ENCODE results near the gene ASZ1. TPM values are rescaled to one million over a fixed set of nuclear protein-coding genes. Genes with fewer than 3 reads are reported as not detected.

The ASZ1 gene
- total RNA-seq, 1 experiment from 2014 or later, result not detected

- ATAC-seq (no peak), DNase-seq (ENCODE audit: low read depth, low spot score) (no peak)
- TF ChIP-seq CTCF (IDR thresholded peaks at IDR 0.05), result no peak
- TF ChIP-seq POLR2AphosphoS5 (IDR thresholded peaks at IDR 0.05; ENCODE audit: low read depth, low read length), result no peak
- intact Hi-C loops (cut with micrococcal nuclease; ENCODE audit: unreplicated experiment) (no loop called here), in situ Hi-C loops (cut with HindIII; ENCODE audit: low pct_unique_long_range_greater_than_20kb, low sequenced_read_pairs) (no loop called here)
- CTCF ChIA-PET, result no interaction called here
- no peak overlapping the region for H3K27ac ChIP-seq (ENCODE audit: low read length)
- POLR2A ChIA-PET, result no interaction called here
- no peaks in the 10 kb centered on the region for H3K4me1 ChIP-seq (ENCODE audit: control insufficient read depth, insufficient read depth, low read length)
- peaks cover 3% of the 10 kb centered on the region; the same call in 1 of the 2 replicates for H3K27me3 ChIP-seq (ENCODE audit: control insufficient read depth, insufficient read depth, low read length)
- no TSS peak for BruUV-seq (replicated peaks)
- H3K9me3 ChIP-seq (ENCODE audit: control insufficient read depth, insufficient read depth, low read depth, low read length), result no peaks in the 10 kb centered on the region
- no peaks in the 10 kb centered on the region; the same call in 1 of the 2 replicates for H3K36me3 ChIP-seq (ENCODE audit: control insufficient read depth, insufficient read depth, low read length)
- H3K4me3 ChIP-seq (ENCODE audit: low read depth in 2 of 2, low read length in 2 of 2), result no peak overlapping the region
Observed at GRCh38 chr7:117395743-117396142, 31.6 kb downstream of the ASZ1 start.

- POLR2A ChIA-PET, result no interaction called here
- ATAC-seq (no peak), DNase-seq (ENCODE audit: low read depth, low spot score) (no peak)
- intact Hi-C loops (cut with micrococcal nuclease; ENCODE audit: unreplicated experiment), result no loop called here
- CTCF ChIA-PET, result no interaction called here
- H3K9me3 ChIP-seq (ENCODE audit: control insufficient read depth, insufficient read depth, low read depth, low read length), result no peaks in the 10 kb centered on the region
- no peaks in the 10 kb centered on the region; the same call in 1 of the 2 replicates for H3K27me3 ChIP-seq (ENCODE audit: control insufficient read depth, insufficient read depth, low read length)
- TF ChIP-seq SIN3A (IDR thresholded peaks at IDR 0.05; ENCODE audit: borderline replicate concordance, insufficient read depth, low read depth, low read length) (no peak), CTCF (IDR thresholded peaks at IDR 0.05) (no peak), POLR2AphosphoS5 (IDR thresholded peaks at IDR 0.05; ENCODE audit: low read depth, low read length) (no peak), TCF7L2 (IDR thresholded peaks at IDR 0.05; ENCODE audit: low read depth, low read length) (no peak), REST (IDR thresholded peaks at IDR 0.05; ENCODE audit: insufficient read depth in 1 of 2, low read depth in 2 of 2, low read length in 1 of 2) (no peak)
- BruUV-seq (replicated peaks), result no TSS peak
- no peaks in the 10 kb centered on the region; the same call in 1 of the 2 replicates for H3K36me3 ChIP-seq (ENCODE audit: control insufficient read depth, insufficient read depth, low read length)
- no peak overlapping the region for H3K4me3 ChIP-seq (ENCODE audit: low read depth in 2 of 2, low read length in 2 of 2)
- in situ Hi-C loops (cut with HindIII; ENCODE audit: low pct_unique_long_range_greater_than_20kb, low sequenced_read_pairs), result no loop called here
- no peaks in the 10 kb centered on the region for H3K4me1 ChIP-seq (ENCODE audit: control insufficient read depth, insufficient read depth, low read length)
- H3K27ac ChIP-seq (ENCODE audit: low read length), result no peak overlapping the region
Observed at GRCh38 chr7:117393781-117394180, 33.5 kb downstream of the ASZ1 start.

All from Panc1 (cell line).